GM18505 (cell line): ENCODE data around the gene CR1L.
"Not testable (repeated sequence)": the region's sequence is repeated elsewhere in the genome, so short reads cannot be mapped to it uniquely, and the experiment has no call there.

Experiments
- ATAC-seq: cut with Tn5 transposase; IDR thresholded peaks from one replicate; pipeline ENCODE4 v1.9.1; 2021; ENCODE audit not compliant: unreplicated experiment
- POLR2A ChIP-seq: IDR thresholded peaks from 4 replicates; pipeline ENCODE4 v1.6.1; 2011; ENCODE audit warnings: borderline replicate concordance; ENCODE audit not compliant: insufficient read depth, insufficient read length; ENCODE audit errors: extremely low read depth

Gene CR1L

GRCh38 chr1:207666342-207666741 is 21.4 kb downstream of the CR1L start:
- no peak for ATAC-seq

GRCh38 chr1:207669528-207670009 is 24.6 kb downstream of the CR1L start:
- no peak for ATAC-seq
- TF ChIP-seq POLR2A = no peak

More at GRCh38 chr1:207666342-207666741, 21.4 kb downstream of the CR1L start:
- TF ChIP-seq POLR2A = no peak

GRCh38 chr1:207670192-207670591 is 25.3 kb downstream of the CR1L start:
- no peak for ATAC-seq
- no peak for TF ChIP-seq POLR2A

GRCh38 chr1:207670997-207671396 is 26.1 kb downstream of the CR1L start:
- ATAC-seq = no peak
- TF ChIP-seq POLR2A = no peak

GRCh38 chr1:207672522-207673130 is 27.7 kb downstream of the CR1L start:
- no peak for TF ChIP-seq POLR2A

GRCh38 chr1:207673399-207673798 is 28.5 kb downstream of the CR1L start:
- no peak for TF ChIP-seq POLR2A
- no peak for ATAC-seq

More at GRCh38 chr1:207672522-207673130, 27.7 kb downstream of the CR1L start:
- no peak for ATAC-seq

- no peak for TF ChIP-seq POLR2A
- ATAC-seq = no peak
These were observed 31.2 kb downstream of the CR1L start for GRCh38 chr1:207676153-207676552.

- not testable (repeated sequence) for ATAC-seq
These were observed 35.9 kb downstream of the CR1L start for GRCh38 chr1:207680590-207681388.

- ATAC-seq = not testable (repeated sequence)
These were observed 38.0 kb downstream of the CR1L start for GRCh38 chr1:207682872-207683434.

- not testable (repeated sequence) for ATAC-seq
These were observed 45.6 kb downstream of the CR1L start for GRCh38 chr1:207690551-207690950.

GRCh38 chr1:207691010-207691409 is 46.1 kb downstream of the CR1L start:
- no peak for ATAC-seq
- TF ChIP-seq POLR2A = no peak

GRCh38 chr1:207691841-207692240 is 46.9 kb downstream of the CR1L start:
- no peak for TF ChIP-seq POLR2A
- ATAC-seq = no peak

GRCh38 chr1:207692291-207692690 is 47.4 kb downstream of the CR1L start:
- not testable (repeated sequence) for ATAC-seq

- ATAC-seq = no peak
- no peak for TF ChIP-seq POLR2A
These were observed 51.0 kb downstream of the CR1L start for GRCh38 chr1:207695891-207696290.

- ATAC-seq = no peak
- no peak for TF ChIP-seq POLR2A
These were observed 54.0 kb downstream of the CR1L start for GRCh38 chr1:207698822-207699483.
